B cell (primary cell): ENCODE data around the gene NCOR1. TPM values are rescaled to one million over a fixed set of nuclear protein-coding genes. Genes with fewer than 3 reads are reported as not detected.

Experiments
- ATAC-seq: fragments of 200-7000 bp; cut with Tn5 transposase; one replicate; pipeline ENCODE4 v1.10.0; 2021; ENCODE audit warnings: low read depth, mild to moderate bottlenecking, moderate number of reproducible peaks, moderate library complexity
- CTCF ChIA-PET: fragments of 350-600 bp; sonication (Branson Sonifier 250); formaldehyde crosslinking; loops from one replicate; lab custom pipeline; 2021; ENCODE audit warnings: antibody characterized with exemption, inconsistent platforms; lab: Charles Lee
- POLR2A ChIA-PET: fragments of 350-600 bp; sonication (Branson Sonifier 250); formaldehyde crosslinking; loops from one replicate; lab custom pipeline; 2021; ENCODE audit warnings: antibody characterized with exemption; lab: Charles Lee
- DNase-seq: peaks from one replicate; pipeline ENCODE4 v3.0.0; 2013
- H2AFZ ChIP-seq: 2 replicates; pipeline ENCODE4 v1.6.1; 2012; ENCODE audit warnings: mild to moderate bottlenecking, low read depth, low read length; ENCODE audit not compliant: insufficient read depth, poor library complexity, severe bottlenecking
- H3K27ac ChIP-seq, 2 donors: 1 replicate in 1 of 2; 2 replicates in 1 of 2; pipeline ENCODE4 v1.5.1; 2012 to 2013; ENCODE audit warnings: low read length in 2 of 2, mild to moderate bottlenecking in 2 of 2, moderate library complexity in 1 of 2
- H3K27me3 ChIP-seq, 4 experiments: fragments of 200-600 bp in 1 of 4; sonication (generic) in 1 of 4; replicated peaks in 1 of 4; 1 replicate in 2 of 4; 2 replicates in 2 of 4; pipeline versions ENCODE4 v1.6.1 to v1.7.0; 2013 to 2016; ENCODE audit warnings: low read length in 3 of 4, mild to moderate bottlenecking in 2 of 4, mixed read lengths in 1 of 4, moderate library complexity in 1 of 4; ENCODE audit not compliant: insufficient read depth in 4 of 4, control insufficient read depth in 3 of 4; ENCODE audit errors: control extremely low read depth in 1 of 4
- H3K36me3 ChIP-seq, 2 experiments: replicated peaks in 1 of 2; 1 replicate in 1 of 2; 2 replicates in 1 of 2; pipeline versions ENCODE4 v1.6.1 to v1.7.1; 2013; ENCODE audit warnings: low read length in 1 of 2; ENCODE audit not compliant: insufficient read depth in 2 of 2, control insufficient read depth in 1 of 2; ENCODE audit errors: control extremely low read depth in 1 of 2, extremely low read depth in 1 of 2
- H3K4me1 ChIP-seq, 2 donors: fragments of 200-600 bp in 1 of 2; sonication (generic) in 1 of 2; 1 replicate in 1 of 2; 2 replicates in 1 of 2; pipeline versions ENCODE4 v1.5.1 to v1.6.1; 2013 to 2017; ENCODE audit warnings: low read length in 2 of 2; ENCODE audit not compliant: control insufficient read depth in 2 of 2, insufficient read depth in 2 of 2
- H3K4me2 ChIP-seq: replicated peaks from 2 replicates; pipeline ENCODE3; 2012; ENCODE audit warnings: mild to moderate bottlenecking, low read depth, low read length; ENCODE audit not compliant: poor library complexity, severe bottlenecking
- H3K4me3 ChIP-seq, 5 experiments: fragments of 200-600 bp in 1 of 5; sonication (generic) in 1 of 5; 1 replicate in 3 of 5; 2 replicates in 2 of 5; pipeline versions ENCODE4 v1.5.1 to v1.7.0; 2011 to 2016; ENCODE audit warnings: low read length in 4 of 5, mild to moderate bottlenecking in 4 of 5, low read depth in 2 of 5, control low read depth in 1 of 5, moderate library complexity in 1 of 5; ENCODE audit not compliant: insufficient read depth in 1 of 5; ENCODE audit errors: control extremely low read depth in 1 of 5, extremely low read depth in 1 of 5
- H3K79me2 ChIP-seq: fragments of 200-600 bp; sonication (generic); one replicate; pipeline ENCODE4 v1.6.0; 2016; ENCODE audit warnings: low read length; ENCODE audit not compliant: control insufficient read depth, insufficient read depth
- H3K9ac ChIP-seq: fragments of 200-600 bp; sonication (generic); 2 replicates; pipeline ENCODE4 v1.6.1; 2017; ENCODE audit warnings: mild to moderate bottlenecking, low read length, moderate library complexity
- H3K9me3 ChIP-seq, 3 donors: one replicate each; pipeline versions ENCODE4 v1.6.1 to v1.7.1; 2013; ENCODE audit warnings: low read length in 2 of 3; ENCODE audit not compliant: control insufficient read depth in 2 of 3, insufficient read depth in 1 of 3; ENCODE audit errors: control extremely low read depth in 1 of 3
- H4K20me1 ChIP-seq: 2 replicates; pipeline ENCODE4 v1.6.0; 2012; ENCODE audit warnings: mild to moderate bottlenecking, low read length; ENCODE audit not compliant: insufficient read depth, control insufficient read depth, poor library complexity, severe bottlenecking
- H3K27ac Mint-ChIP-seq: one replicate; pipeline ENCODE4 v1.8.0; 2021; ENCODE audit warnings: mixed read lengths
- H3K27me3 Mint-ChIP-seq: one replicate; pipeline ENCODE4 v1.8.0; 2021; ENCODE audit warnings: mixed read lengths
- H3K4me1 Mint-ChIP-seq: one replicate; pipeline ENCODE4 v1.8.0; 2021; ENCODE audit warnings: mixed read lengths
- H3K4me3 Mint-ChIP-seq: one replicate; pipeline ENCODE4 v1.8.0; 2021; ENCODE audit warnings: mixed read lengths
- H3K9me3 Mint-ChIP-seq: one replicate; pipeline ENCODE4 v1.8.0; 2022; ENCODE audit warnings: mixed read lengths; ENCODE audit not compliant: insufficient read depth
- EZH2 ChIP-seq: IDR thresholded peaks from 2 replicates; pipeline ENCODE4 v1.6.1; 2012; ENCODE audit warnings: borderline replicate concordance, low read depth, mild to moderate bottlenecking, moderate library complexity, low read length; ENCODE audit not compliant: insufficient read depth, poor library complexity, severe bottlenecking
- WGBS: methylation state at CpG from one replicate; pipeline ENCODE4 v1.1.5; 2013; ENCODE audit warnings: missing lambda C conversion rate; ENCODE audit not compliant: insufficient coverage; 5-methylcytosine and 5-hydroxymethylcytosine counted together
- intact Hi-C: fragments of 100-400 bp; cut with micrococcal nuclease; formaldehyde crosslinking; loops from one replicate; pipeline ENCODE4 v1.10.0; 2022
- polyA plus RNA-seq: library from polyadenylated mRNA; depleted of rRNA; stranded (reverse); fragments of >200 nt; gene quantifications from 2 replicates; pipeline ENCODE4 v1.2.3, GENCODE V29; 2012
- total RNA-seq, 2 donors: library from RNA; stranded (reverse); fragments of 120-200 nt in 1 of 2; gene quantifications; 1 replicate in 1 of 2; 2 replicates in 1 of 2; pipeline versions ENCODE4 v1.2.3 to v1.2.4, GENCODE V29; 2013 to 2022
- TF ChIP-seq, protein P1 (sequence below): fragments of 200-600 bp; IDR thresholded peaks from one replicate; pipeline ENCODE4 v1.8.0; 2022; ENCODE audit warnings: antibody characterized with exemption, mild to moderate bottlenecking

The NCOR1 gene
- total and polyA plus RNA-seq, 2 donors (not counting 1 experiment from before 2014, with no cell fraction given) = 46.3 to 217 TPM

DNA sequence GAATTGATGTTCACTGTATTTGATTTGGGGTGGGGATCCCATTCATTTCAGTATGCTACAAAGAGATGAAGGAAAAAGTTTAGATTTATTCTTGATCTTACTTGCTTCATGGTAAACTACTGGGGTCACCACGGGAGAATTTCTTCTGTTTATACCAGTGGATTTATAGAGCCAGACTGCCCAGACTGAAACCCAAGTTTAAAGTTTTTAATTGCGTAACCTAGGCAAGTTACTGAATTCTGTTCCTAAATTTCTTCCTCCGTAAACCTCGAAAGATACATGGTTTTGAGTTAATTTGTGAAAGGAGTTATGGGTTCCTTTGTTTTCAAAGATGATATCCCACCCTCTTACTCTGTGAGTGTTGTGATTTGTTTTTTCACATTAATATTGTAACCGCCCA is 28.1 kb upstream of the NCOR1 start:
- POLR2A ChIA-PET = no interaction called here
- Mint-ChIP-seq H3K4me1 (peaks cover 2% of the 10 kb centered on the region), H3K27ac (no peak overlapping the region), H3K27me3 (no peaks in the 10 kb centered on the region), H3K4me3 (no peak overlapping the region), H3K9me3 (no peaks in the 10 kb centered on the region)
- H3K4me1 ChIP-seq = no peaks in the 10 kb centered on the region
- CTCF ChIA-PET = no interaction called here
- H3K4me2 ChIP-seq = no peak overlapping the region
- H2AFZ ChIP-seq = no peak overlapping the region
- TF ChIP-seq, protein P1, sequence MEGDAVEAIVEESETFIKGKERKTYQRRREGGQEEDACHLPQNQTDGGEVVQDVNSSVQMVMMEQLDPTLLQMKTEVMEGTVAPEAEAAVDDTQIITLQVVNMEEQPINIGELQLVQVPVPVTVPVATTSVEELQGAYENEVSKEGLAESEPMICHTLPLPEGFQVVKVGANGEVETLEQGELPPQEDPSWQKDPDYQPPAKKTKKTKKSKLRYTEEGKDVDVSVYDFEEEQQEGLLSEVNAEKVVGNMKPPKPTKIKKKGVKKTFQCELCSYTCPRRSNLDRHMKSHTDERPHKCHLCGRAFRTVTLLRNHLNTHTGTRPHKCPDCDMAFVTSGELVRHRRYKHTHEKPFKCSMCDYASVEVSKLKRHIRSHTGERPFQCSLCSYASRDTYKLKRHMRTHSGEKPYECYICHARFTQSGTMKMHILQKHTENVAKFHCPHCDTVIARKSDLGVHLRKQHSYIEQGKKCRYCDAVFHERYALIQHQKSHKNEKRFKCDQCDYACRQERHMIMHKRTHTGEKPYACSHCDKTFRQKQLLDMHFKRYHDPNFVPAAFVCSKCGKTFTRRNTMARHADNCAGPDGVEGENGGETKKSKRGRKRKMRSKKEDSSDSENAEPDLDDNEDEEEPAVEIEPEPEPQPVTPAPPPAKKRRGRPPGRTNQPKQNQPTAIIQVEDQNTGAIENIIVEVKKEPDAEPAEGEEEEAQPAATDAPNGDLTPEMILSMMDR = no peak
- no peak for TF ChIP-seq EZH2
- intact Hi-C loops = no loop called here
- H4K20me1 ChIP-seq = no peaks in the 10 kb centered on the region
- H3K4me3 ChIP-seq = no peak overlapping the region
- WGBS = 100% methylated on average over 2 of the region's 5 CpGs
- no peaks in the 10 kb centered on the region for H3K27me3 ChIP-seq
- no peaks in the 10 kb centered on the region for H3K9me3 ChIP-seq
- ATAC-seq (no peak), DNase-seq (no peak)
- H3K9ac ChIP-seq = no peak overlapping the region
- peaks cover 12% of the 10 kb centered on the region for H3K79me2 ChIP-seq
- no peak overlapping the region for H3K27ac ChIP-seq
- H3K36me3 ChIP-seq = peaks cover 2 to 3% of the 10 kb centered on the region in 2 experiments

DNA sequence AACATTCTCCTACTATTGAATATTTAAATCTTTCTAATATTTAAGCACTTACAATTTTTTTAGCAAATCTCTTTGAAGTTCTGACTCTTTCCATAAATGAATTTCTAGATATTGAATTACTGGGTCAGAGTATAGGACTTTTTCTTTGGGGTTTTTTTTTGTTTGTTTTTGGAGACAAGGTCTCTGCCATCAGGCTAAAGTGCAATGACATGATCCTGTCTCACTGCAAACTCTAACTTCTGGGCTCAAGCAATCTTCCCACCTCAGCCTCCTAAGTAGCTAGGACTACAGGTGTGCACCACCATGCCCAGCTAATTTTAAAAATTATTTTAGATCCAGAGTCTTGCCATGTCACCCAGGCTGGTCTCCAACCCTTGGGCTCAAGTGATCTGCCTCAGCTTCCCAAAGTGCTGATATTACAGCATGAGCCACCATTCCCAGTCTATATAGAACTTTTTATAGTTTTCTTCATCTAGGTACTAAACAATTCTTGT is 26.6 kb upstream of the NCOR1 start:
- TF ChIP-seq, protein P1 = no peak
- no peak for TF ChIP-seq EZH2
- ChIA-PET POLR2A (no interaction called here), CTCF (no interaction called here)
- Histone ChIP-seq H3K36me3 (peaks cover 2 to 3% of the 10 kb centered on the region in 2 experiments), H3K9ac (no peak overlapping the region), H3K4me3 (no peak overlapping the region), H3K27ac (no peak overlapping the region), H3K4me1 (no peaks in the 10 kb centered on the region), H3K4me2 (no peak overlapping the region), H3K9me3 (no peaks in the 10 kb centered on the region), H4K20me1 (no peaks in the 10 kb centered on the region), H3K79me2 (peaks cover 20% of the 10 kb centered on the region), H3K27me3 (no peaks in the 10 kb centered on the region), H2AFZ (no peak overlapping the region)
- no peak overlapping the region for H3K27ac Mint-ChIP-seq
- H3K9me3 Mint-ChIP-seq = no peaks in the 10 kb centered on the region
- no peaks in the 10 kb centered on the region for H3K27me3 Mint-ChIP-seq
- ATAC-seq (no peak), DNase-seq (no peak)
- H3K4me3 Mint-ChIP-seq = no peak overlapping the region
- intact Hi-C loops = no loop called here
- peaks cover 2% of the 10 kb centered on the region for H3K4me1 Mint-ChIP-seq
